K562 (cell line): ENCODE results near the gene GGT5. TPM values are rescaled to one million over a fixed set of nuclear protein-coding genes. Genes with fewer than 3 reads are reported as not detected.
"Not testable (repeated sequence)": the region's sequence is repeated elsewhere in the genome, so short reads cannot be mapped to it uniquely, and the experiment has no call there.

ENCODE experiments used
- ATAC-seq: fragments of 200-7000 bp; cut with Tn5 transposase; 3 replicates; pipeline ENCODE4 v1.9.1; 2020; ENCODE audit warnings: moderate library complexity
- BruUV-seq: library from RNA; stranded (reverse); fragments of 400-500 nt; replicated peaks from 2 replicates; lab custom pipeline; 2021; lab: Mats Ljungman, UMichigan
- CTCF ChIA-PET: fragments of 300-600 bp; formaldehyde crosslinking; extraction: SDS; loops from one replicate; lab custom pipeline; 2021; ENCODE audit warnings: low intra/inter-chr PET ratio; lab: Yijun Ruan, JAX
- POLR2A ChIA-PET: fragments of 300-600, 350-650 bp; sonication (Branson Sonifier 250); formaldehyde crosslinking; extraction: SDS; loops from one replicate; lab custom pipeline; 2021; ENCODE audit warnings: antibody characterized with exemption, inconsistent platforms; lab: Yijun Ruan, JAX
- DNase-seq, 4 experiments: peaks; one replicate each; pipeline versions ENCODE4 v3.0.0 to v3.0.0-alpha.2; 2011 to 2018; ENCODE audit warnings: low spot score in 3 of 4, mixed read lengths in 3 of 4; ENCODE audit errors: extremely low read depth in 1 of 4
- FAIRE-seq: peaks from 2 replicates; lab custom pipeline; 2011; peaks lifted over from hg19 to GRCh38; lab: Jason Lieb, UNC
- H2AFZ ChIP-seq: 2 replicates; pipeline ENCODE4 v1.6.0; 2011; ENCODE audit warnings: low read depth, low read length, control low read depth, inconsistent platforms
- H3K27ac ChIP-seq: fragments of 200-600 bp; 3 replicates; pipeline ENCODE4 v1.8.0; 2011; ENCODE audit warnings: low read depth, mild to moderate bottlenecking, control low read depth, inconsistent platforms, low read length, moderate library complexity, mixed read lengths; ENCODE audit errors: extremely low read depth
- H3K27me3 ChIP-seq, 2 experiments: fragments of 300-600 bp in 1 of 2; 2 replicates in 1 of 2; 3 replicates in 1 of 2; pipeline versions ENCODE4 v1.6.0 to v1.8.0; 2011; ENCODE audit warnings: inconsistent platforms in 2 of 2, low read length in 2 of 2, mild to moderate bottlenecking in 1 of 2, mixed read lengths in 1 of 2, moderate library complexity in 1 of 2; ENCODE audit not compliant: control insufficient read depth in 2 of 2, insufficient read depth in 2 of 2
- H3K36me3 ChIP-seq: fragments of 300-600 bp; 3 replicates; pipeline ENCODE4 v1.8.0; 2011; ENCODE audit warnings: mild to moderate bottlenecking, low read length, inconsistent platforms; ENCODE audit not compliant: control insufficient read depth, insufficient read depth
- H3K4me1 ChIP-seq, 2 experiments: fragments of 200-600 bp in 1 of 2; replicated peaks in 1 of 2; 2 replicates in 1 of 2; 3 replicates in 1 of 2; pipeline versions ENCODE4 v1.5.1 to v1.8.0; 2011; ENCODE audit warnings: inconsistent platforms in 2 of 2, low read length in 2 of 2, mild to moderate bottlenecking in 1 of 2, mixed read lengths in 1 of 2, moderate library complexity in 1 of 2; ENCODE audit not compliant: control insufficient read depth in 2 of 2, insufficient read depth in 2 of 2
- H3K4me2 ChIP-seq: 2 replicates; pipeline ENCODE4 v1.6.1; 2011; ENCODE audit warnings: low read length, control low read depth, inconsistent platforms, mixed read lengths; ENCODE audit not compliant: insufficient read depth
- H3K4me3 ChIP-seq: fragments of 200-600 bp; sonication (generic), shearing (Covaris generic); 2 replicates; pipeline ENCODE4 v1.5.1; 2016; ENCODE audit warnings: control low read depth, inconsistent platforms
- H3K79me2 ChIP-seq: fragments of 200-600 bp; 3 replicates; pipeline ENCODE4 v1.8.0; 2011; ENCODE audit warnings: low read length, inconsistent platforms; ENCODE audit not compliant: control insufficient read depth, insufficient read depth
- H3K9ac ChIP-seq, 2 experiments: 2 replicates each; pipeline versions ENCODE4 v1.6.0 to v1.6.1; 2011; ENCODE audit warnings: low read depth in 2 of 2, low read length in 2 of 2, control low read depth in 1 of 2, inconsistent platforms in 1 of 2, mild to moderate bottlenecking in 1 of 2, mixed read lengths in 1 of 2; ENCODE audit not compliant: insufficient read depth in 1 of 2
- H3K9me1 ChIP-seq: one replicate; pipeline ENCODE4 v1.6.0; 2011; ENCODE audit warnings: inconsistent platforms, mild to moderate bottlenecking, low read length, moderate library complexity; ENCODE audit not compliant: control insufficient read depth, insufficient read depth
- H3K9me3 ChIP-seq: replicated peaks from 2 replicates; pipeline ENCODE4 v1.5.1; 2011; ENCODE audit warnings: low read depth, low read length, inconsistent platforms; ENCODE audit not compliant: control insufficient read depth, insufficient read depth
- H4K20me1 ChIP-seq: replicated peaks from 2 replicates; pipeline ENCODE4 v1.6.1; 2011; ENCODE audit warnings: low read length, inconsistent platforms, mixed read lengths; ENCODE audit not compliant: control insufficient read depth, insufficient read depth
- ARID1B ChIP-seq: fragments of 450-650 bp; IDR thresholded peaks from 2 replicates; pipeline ENCODE4 v1.6.1; 2016; ENCODE audit warnings: antibody characterized with exemption, mild to moderate bottlenecking, inconsistent platforms
- CBFA2T2 ChIP-seq: fragments of 450-650 bp; conservative IDR thresholded peaks from 2 replicates; pipeline ENCODE4 v1.6.1; 2017; ENCODE audit warnings: mild to moderate bottlenecking
- CBFA2T3 ChIP-seq: fragments of 450-650 bp; IDR thresholded peaks from 2 replicates; pipeline ENCODE4 v1.6.1; 2017
- DPF2 ChIP-seq: fragments of 450-650 bp; IDR thresholded peaks from 2 replicates; pipeline ENCODE4 v1.6.1; 2016
- ID3 ChIP-seq, 2 experiments: fragments of 250-450 bp in 1 of 2; fragments of 450-650 bp in 1 of 2; sonication (Bioruptor Pico) in 1 of 2; IDR thresholded peaks; 2 replicates each; pipeline versions ENCODE4 v1.6.1 to v1.8.0; 2016 to 2021; ENCODE audit warnings: mild to moderate bottlenecking in 2 of 2, moderate library complexity in 2 of 2, missing compliant biosample characterization in 1 of 2, missing genetic modification characterization in 1 of 2
- NCOR1 ChIP-seq: fragments of 450-650 bp; IDR thresholded peaks from 2 replicates; pipeline ENCODE4 v1.6.1; 2016; ENCODE audit warnings: mild to moderate bottlenecking, moderate library complexity
- TAL1 ChIP-seq: fragments of 450-650 bp; IDR thresholded peaks from 2 replicates; pipeline ENCODE4 v1.6.1; 2016; ENCODE audit warnings: mild to moderate bottlenecking
- ZFX ChIP-seq: sonication (generic); formaldehyde crosslinking; IDR thresholded peaks from 2 replicates; pipeline ENCODE4 v1.8.0; 2022; ENCODE audit warnings: mild to moderate bottlenecking, missing genetic modification reagents, moderate library complexity
- ZNF311 ChIP-seq: fragments of 250-450 bp; sonication (Bioruptor Pico); IDR thresholded peaks from 2 replicates; pipeline ENCODE4 v1.4.0; 2020; ENCODE audit warnings: mild to moderate bottlenecking, moderate library complexity
- WGBS: fragments of 100-300 bp; shearing (Covaris generic); methylation state at CpG from one replicate; pipeline ENCODE4 v1.1.6; 2016; ENCODE audit warnings: low coverage, mixed read lengths; ENCODE audit not compliant: insufficient coverage; ENCODE audit errors: missing lambda C conversion rate; 5-methylcytosine and 5-hydroxymethylcytosine counted together
- in situ Hi-C: fragments of 300-500 bp; cut with MboI; formaldehyde crosslinking; loops from 4 replicates; pipeline ENCODE4 v1.15.0; 2018; ENCODE audit warnings: inconsistent platforms, mixed read lengths
- intact Hi-C: fragments of 100-400 bp; cut with micrococcal nuclease; formaldehyde crosslinking; loops from 2 replicates; pipeline ENCODE4 v1.14.2; 2022
- polyA plus RNA-seq, 8 experiments: library from polyadenylated mRNA; depleted of rRNA in 4 of 8; stranded (reverse) in 5 of 8; unstranded in 3 of 8; fragments of >200 nt; fragmentation: Nextera tagmentation in 2 of 8; fragmentation: Illumina TruSeq in 1 of 8; extraction: Ambion mirVana in 2 of 8; extraction: Trizol in 1 of 8; gene quantifications; 2 replicates each; pipeline versions ENCODE4 v1.2.1 to v1.2.3, GENCODE V29; 2011 to 2014; ENCODE audit warnings: inconsistent platforms in 1 of 8, missing spikeins in 1 of 8
- total RNA-seq, 7 experiments: library from RNA; depleted of rRNA in 6 of 7; stranded (reverse); fragments of >200 nt in 6 of 7; fragmentation: Illumina TruSeq in 2 of 7; extraction: Trizol in 2 of 7; gene quantifications; 2 replicates each; pipeline versions ENCODE4 v1.2.1 to v1.2.3, GENCODE V29; 2011 to 2021; ENCODE audit warnings: low replicate concordance in 1 of 7

GGT5 gene
- total and polyA plus RNA-seq, 9 of the 15 experiments (the other 6 are each of a cell fraction or from before 2014, with no cell fraction given), result 0.07 to 0.69 (median 0.18) TPM; not detected in 4

GRCh38 chr22:24206460-24207263 is 38.2 kb downstream of the GGT5 start:
- H3K9ac ChIP-seq, H3K4me1 ChIP-seq: not testable (repeated sequence)

More at GRCh38 chr22:24206460-24207263, 38.2 kb downstream of the GGT5 start:
- H4K20me1 ChIP-seq; H3K4me3 ChIP-seq; H3K27me3 ChIP-seq; intact Hi-C loops; H3K4me2 ChIP-seq; H3K9me3 ChIP-seq; BruUV-seq; H2AFZ ChIP-seq; CTCF ChIA-PET; POLR2A ChIA-PET; H3K9me1 ChIP-seq; H3K79me2 ChIP-seq; H3K36me3 ChIP-seq; in situ Hi-C loops; FAIRE-seq; ATAC-seq; TF ChIP-seq ID3 (CRISPR knock-in tag; IDR thresholded peaks at IDR 0.05): not testable (repeated sequence)
- DNase-seq, result peak in 1 of 4 experiments; percentile 25
- H3K27ac ChIP-seq, result peak overlapping the region; percentile 3; the same call in 1 of the 3 replicates
- TF ChIP-seq TAL1, result peak; percentile 17; the same call in 1 of the 2 replicates
- TF ChIP-seq ARID1B, result peak; percentile 41
- TF ChIP-seq ID3 (tag; IDR thresholded peaks at IDR 0.05), result 0 out of 2 replicates have a peak, but pooled peaks have one; percentile 50
- 0 out of 2 replicates have a peak, but pooled peaks have one; percentile 26 for TF ChIP-seq CBFA2T2
- TF ChIP-seq CBFA2T3, result peak; percentile 64
- 0 out of 2 replicates have a peak, but pooled peaks have one; percentile 38 for TF ChIP-seq DPF2
- TF ChIP-seq ZFX, result peak; percentile 19; the same call in 1 of the 2 replicates
- 0 out of 2 replicates have a peak, but pooled peaks have one; percentile 12 for TF ChIP-seq NCOR1
- TF ChIP-seq ZNF311 (CRISPR knock-in tag), result peak; percentile 68; the same call in 1 of the 2 replicates
- 21% methylated on average over 14 of the region's 15 CpGs for WGBS
